Measurements from ENCODE around the gene TLR10. TPM values are rescaled to one million over a fixed set of nuclear protein-coding genes. Genes with fewer than 3 reads are reported as not detected.

The TLR10 gene
- total and polyA plus RNA-seq, 2 of the 13 experiments (the other 11 are each of a cell fraction or from before 2014, with no cell fraction given) = not detected

- ATAC-seq (no peak), DNase-seq (ENCODE audit: low spot score) (no peak), FAIRE-seq (no peak)
- no peak overlapping the region for H2AFZ ChIP-seq (ENCODE audit: low read length)
- no TSS peak for BruUV-seq (replicated peaks)
- H3K79me2 ChIP-seq (ENCODE audit: insufficient read depth, low read length) = no peaks in the 10 kb centered on the region
- no peaks in the 10 kb centered on the region for H3K27me3 ChIP-seq (ENCODE audit: control insufficient read depth in 1 of 2, insufficient read depth in 2 of 2, low read length in 2 of 2)
- in situ Hi-C loops (cut with HindIII; ENCODE audit: extremely low pct_ligation_motif_present, low pct_unique_long_range_greater_than_20kb) = no loop called here
- H4K20me1 ChIP-seq (ENCODE audit: insufficient read depth, low read length) = no peaks in the 10 kb centered on the region
- peaks cover 14% of the 10 kb centered on the region for H3K4me1 ChIP-seq (ENCODE audit: insufficient read depth, low read length)
- no peak overlapping the region for H3K9ac ChIP-seq (ENCODE audit: insufficient read depth, low read depth, low read length)
- ChIA-PET CTCF (ENCODE audit: low intra/inter-chr PET ratio, low total read pairs) (no interaction called here), POLR2A (no interaction called here)
- no peak overlapping the region for H3K4me2 ChIP-seq (ENCODE audit: low read depth, low read length)
- H3K9me3 ChIP-seq (ENCODE audit: low read length) = peaks cover 16% of the 10 kb centered on the region
- intact Hi-C loops (cut with micrococcal nuclease; ENCODE audit: unreplicated experiment) = no loop called here
- whole genome bisulfite sequencing (ENCODE audit: low lambda C conversion rate) = 100% methylated on average over 1 of the region's 1 CpG
- H3K4me3 ChIP-seq (replicated peaks in 1 of 3; ENCODE audit: insufficient read depth in 1 of 3, low read depth in 2 of 3, low read length in 3 of 3) = no peak overlapping the region
- TF ChIP-seq ZNF362 (CRISPR knock-in tag; IDR thresholded peaks at IDR 0.05; ENCODE audit: borderline replicate concordance) (no peak), ZBTB14 (CRISPR knock-in tag; IDR thresholded peaks at IDR 0.05) (no peak), SMARCC2 (IDR thresholded peaks at IDR 0.05) (no peak), MIXL1 (CRISPR knock-in tag; IDR thresholded peaks at IDR 0.05) (no peak), ZMAT5 (CRISPR knock-in tag; IDR thresholded peaks at IDR 0.05; ENCODE audit: borderline replicate concordance, low read depth) (no peak), ZNF224 (CRISPR knock-in tag; IDR thresholded peaks at IDR 0.05) (no peak), NFIC (IDR thresholded peaks at IDR 0.05; ENCODE audit: low read length) (no peak), ZNF180 (CRISPR knock-in tag; IDR thresholded peaks at IDR 0.05; ENCODE audit: borderline replicate concordance, low read depth) (no peak), ZSCAN29 (CRISPR knock-in tag; conservative IDR thresholded peaks at IDR 0.05) (no peak)
- TF ChIP-seq, protein P1, sequence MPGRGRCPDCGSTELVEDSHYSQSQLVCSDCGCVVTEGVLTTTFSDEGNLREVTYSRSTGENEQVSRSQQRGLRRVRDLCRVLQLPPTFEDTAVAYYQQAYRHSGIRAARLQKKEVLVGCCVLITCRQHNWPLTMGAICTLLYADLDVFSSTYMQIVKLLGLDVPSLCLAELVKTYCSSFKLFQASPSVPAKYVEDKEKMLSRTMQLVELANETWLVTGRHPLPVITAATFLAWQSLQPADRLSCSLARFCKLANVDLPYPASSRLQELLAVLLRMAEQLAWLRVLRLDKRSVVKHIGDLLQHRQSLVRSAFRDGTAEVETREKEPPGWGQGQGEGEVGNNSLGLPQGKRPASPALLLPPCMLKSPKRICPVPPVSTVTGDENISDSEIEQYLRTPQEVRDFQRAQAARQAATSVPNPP (CRISPR knock-in tag; IDR thresholded peaks at IDR 0.05) = no peak
- TF ChIP-seq, protein P2, sequence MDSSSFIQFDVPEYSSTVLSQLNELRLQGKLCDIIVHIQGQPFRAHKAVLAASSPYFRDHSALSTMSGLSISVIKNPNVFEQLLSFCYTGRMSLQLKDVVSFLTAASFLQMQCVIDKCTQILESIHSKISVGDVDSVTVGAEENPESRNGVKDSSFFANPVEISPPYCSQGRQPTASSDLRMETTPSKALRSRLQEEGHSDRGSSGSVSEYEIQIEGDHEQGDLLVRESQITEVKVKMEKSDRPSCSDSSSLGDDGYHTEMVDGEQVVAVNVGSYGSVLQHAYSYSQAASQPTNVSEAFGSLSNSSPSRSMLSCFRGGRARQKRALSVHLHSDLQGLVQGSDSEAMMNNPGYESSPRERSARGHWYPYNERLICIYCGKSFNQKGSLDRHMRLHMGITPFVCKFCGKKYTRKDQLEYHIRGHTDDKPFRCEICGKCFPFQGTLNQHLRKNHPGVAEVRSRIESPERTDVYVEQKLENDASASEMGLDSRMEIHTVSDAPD (CRISPR knock-in tag; IDR thresholded peaks at IDR 0.05) = no peak
- TF ChIP-seq, protein P3, sequence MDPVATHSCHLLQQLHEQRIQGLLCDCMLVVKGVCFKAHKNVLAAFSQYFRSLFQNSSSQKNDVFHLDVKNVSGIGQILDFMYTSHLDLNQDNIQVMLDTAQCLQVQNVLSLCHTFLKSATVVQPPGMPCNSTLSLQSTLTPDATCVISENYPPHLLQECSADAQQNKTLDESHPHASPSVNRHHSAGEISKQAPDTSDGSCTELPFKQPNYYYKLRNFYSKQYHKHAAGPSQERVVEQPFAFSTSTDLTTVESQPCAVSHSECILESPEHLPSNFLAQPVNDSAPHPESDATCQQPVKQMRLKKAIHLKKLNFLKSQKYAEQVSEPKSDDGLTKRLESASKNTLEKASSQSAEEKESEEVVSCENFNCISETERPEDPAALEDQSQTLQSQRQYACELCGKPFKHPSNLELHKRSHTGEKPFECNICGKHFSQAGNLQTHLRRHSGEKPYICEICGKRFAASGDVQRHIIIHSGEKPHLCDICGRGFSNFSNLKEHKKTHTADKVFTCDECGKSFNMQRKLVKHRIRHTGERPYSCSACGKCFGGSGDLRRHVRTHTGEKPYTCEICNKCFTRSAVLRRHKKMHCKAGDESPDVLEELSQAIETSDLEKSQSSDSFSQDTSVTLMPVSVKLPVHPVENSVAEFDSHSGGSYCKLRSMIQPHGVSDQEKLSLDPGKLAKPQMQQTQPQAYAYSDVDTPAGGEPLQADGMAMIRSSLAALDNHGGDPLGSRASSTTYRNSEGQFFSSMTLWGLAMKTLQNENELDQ (CRISPR knock-in tag; IDR thresholded peaks at IDR 0.05; ENCODE audit: borderline replicate concordance) = no peak
- H3K27ac ChIP-seq (ENCODE audit: extremely low read length, insufficient read depth, low read length) = no peak overlapping the region
- no peaks in the 10 kb centered on the region for H3K36me3 ChIP-seq (replicated peaks in 1 of 2; ENCODE audit: control insufficient read depth in 1 of 2, insufficient read depth in 2 of 2, low read length in 2 of 2)
Observed at GRCh38 chr4:38743866-38744265, 38.9 kb downstream of the TLR10 start.
